Mammary epithelial cell (primary cell): ENCODE results near the gene INTS15.

Experiments
- CTCF ChIP-seq, 2 donors: IDR thresholded peaks in 1 of 2; conservative IDR thresholded peaks in 1 of 2; 2 replicates each; pipeline ENCODE4 v1.5.1; 2011 to 2012; ENCODE audit warnings: inconsistent platforms in 2 of 2, low read length in 2 of 2, mild to moderate bottlenecking in 2 of 2, control low read depth in 1 of 2, low read depth in 1 of 2; ENCODE audit not compliant: insufficient read depth in 1 of 2; ENCODE audit errors: extremely low read depth in 1 of 2
- EZH2 ChIP-seq: IDR thresholded peaks from 2 replicates; pipeline ENCODE4 v1.6.1; 2012; ENCODE audit warnings: low read length, inconsistent platforms, borderline replicate concordance

GRCh38 chr7:6577369-6578113 is 12.3 kb upstream of the INTS15 start, which contains the start of gene ZDHHC4:
- TF ChIP-seq CTCF (conservative IDR thresholded peaks at IDR 0.05 in 1 of 2, IDR thresholded peaks at IDR 0.05 in 1 of 2; ENCODE audit: extremely low read depth in 1 of 2, insufficient read depth in 1 of 2, low read depth in 1 of 2, low read length in 2 of 2) (no peak), EZH2 (no peak)
